ENCODE results near the gene JARID2.

The JARID2 gene

DNA sequence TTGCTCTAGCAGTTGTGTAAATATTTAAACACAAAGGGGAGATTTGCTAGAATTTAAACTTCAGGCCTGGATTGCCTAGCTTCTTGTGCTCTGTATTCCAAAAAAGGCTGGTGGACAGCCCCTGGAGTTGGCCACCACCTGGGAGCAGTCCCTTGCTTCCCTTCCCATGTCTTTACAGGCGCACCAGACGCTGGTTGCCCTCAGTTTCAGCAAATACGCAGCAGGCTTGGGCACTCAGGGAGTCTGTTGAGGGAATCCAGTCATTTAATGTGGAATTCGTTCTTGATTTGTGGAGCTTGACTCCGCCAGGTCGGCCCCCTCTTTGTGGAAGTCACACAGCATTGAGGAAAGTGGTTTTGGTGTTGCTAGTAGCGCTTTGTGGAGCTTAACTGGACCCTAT is 260.2 kb downstream of the JARID2 start:
- H3K36me3 ChIP-seq (ENCODE audit: insufficient read depth, low read length) = 0 out of 2 replicates have a peak, but pooled peaks cover 4% of the 10 kb centered on the region
- no peaks in the 10 kb centered on the region for H3K9me2 ChIP-seq (ENCODE audit: low read depth, low read length)
- H3F3A ChIP-seq (ENCODE audit: insufficient read depth, low read length) = no peaks in the 10 kb centered on the region
- TF ChIP-seq, protein P1, sequence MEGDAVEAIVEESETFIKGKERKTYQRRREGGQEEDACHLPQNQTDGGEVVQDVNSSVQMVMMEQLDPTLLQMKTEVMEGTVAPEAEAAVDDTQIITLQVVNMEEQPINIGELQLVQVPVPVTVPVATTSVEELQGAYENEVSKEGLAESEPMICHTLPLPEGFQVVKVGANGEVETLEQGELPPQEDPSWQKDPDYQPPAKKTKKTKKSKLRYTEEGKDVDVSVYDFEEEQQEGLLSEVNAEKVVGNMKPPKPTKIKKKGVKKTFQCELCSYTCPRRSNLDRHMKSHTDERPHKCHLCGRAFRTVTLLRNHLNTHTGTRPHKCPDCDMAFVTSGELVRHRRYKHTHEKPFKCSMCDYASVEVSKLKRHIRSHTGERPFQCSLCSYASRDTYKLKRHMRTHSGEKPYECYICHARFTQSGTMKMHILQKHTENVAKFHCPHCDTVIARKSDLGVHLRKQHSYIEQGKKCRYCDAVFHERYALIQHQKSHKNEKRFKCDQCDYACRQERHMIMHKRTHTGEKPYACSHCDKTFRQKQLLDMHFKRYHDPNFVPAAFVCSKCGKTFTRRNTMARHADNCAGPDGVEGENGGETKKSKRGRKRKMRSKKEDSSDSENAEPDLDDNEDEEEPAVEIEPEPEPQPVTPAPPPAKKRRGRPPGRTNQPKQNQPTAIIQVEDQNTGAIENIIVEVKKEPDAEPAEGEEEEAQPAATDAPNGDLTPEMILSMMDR (IDR thresholded peaks at IDR 0.05; ENCODE audit: low read length) = no peak
- TF ChIP-seq EZH2 (IDR thresholded peaks at IDR 0.05; ENCODE audit: borderline replicate concordance, low read length) = no peak
- no peaks in the 10 kb centered on the region for H4K20me1 ChIP-seq (ENCODE audit: insufficient read depth, low read length)
- H3K4me3 ChIP-seq (ENCODE audit: low read depth, low read length, poor library complexity, severe bottlenecking) = no peak overlapping the region
- H3K27ac ChIP-seq (ENCODE audit: low read depth, low read length, poor library complexity, severe bottlenecking) = no peak overlapping the region
- no peaks in the 10 kb centered on the region for H3K27me3 ChIP-seq (ENCODE audit: insufficient read depth, low read length)
- H3K9ac ChIP-seq (ENCODE audit: low read length) = no peak overlapping the region
- no peaks in the 10 kb centered on the region for H3K79me2 ChIP-seq (ENCODE audit: insufficient read depth, low read length)
- H3K4me1 ChIP-seq (ENCODE audit: insufficient read depth, low read length, severe bottlenecking) = no peaks in the 10 kb centered on the region
- H3K9me3 ChIP-seq (ENCODE audit: low read length) = no peaks in the 10 kb centered on the region
- H3K4me2 ChIP-seq (ENCODE audit: low read length) = no peak overlapping the region
- H2AFZ ChIP-seq (ENCODE audit: low read length) = no peak overlapping the region

GRCh38 chr6:15507221-15507620 is 261.4 kb downstream of the JARID2 start:
- no peak overlapping the region for H3K27ac ChIP-seq (ENCODE audit: low read depth, low read length, poor library complexity, severe bottlenecking)
- H3K79me2 ChIP-seq (ENCODE audit: insufficient read depth, low read length) = no peaks in the 10 kb centered on the region
- H3K36me3 ChIP-seq (ENCODE audit: insufficient read depth, low read length) = no peaks in the 10 kb centered on the region
- no peaks in the 10 kb centered on the region for H4K20me1 ChIP-seq (ENCODE audit: insufficient read depth, low read length)
- no peak overlapping the region for H2AFZ ChIP-seq (ENCODE audit: low read length)
- H3K9ac ChIP-seq (ENCODE audit: low read length) = no peak overlapping the region
- H3K9me2 ChIP-seq (ENCODE audit: low read depth, low read length) = no peaks in the 10 kb centered on the region
- H3K4me2 ChIP-seq (ENCODE audit: low read length) = no peak overlapping the region
- no peaks in the 10 kb centered on the region for H3F3A ChIP-seq (ENCODE audit: insufficient read depth, low read length)
- H3K9me3 ChIP-seq (ENCODE audit: low read length) = no peaks in the 10 kb centered on the region
- no peaks in the 10 kb centered on the region for H3K4me1 ChIP-seq (ENCODE audit: insufficient read depth, low read length, severe bottlenecking)
- H3K4me3 ChIP-seq (ENCODE audit: low read depth, low read length, poor library complexity, severe bottlenecking) = no peak overlapping the region
- TF ChIP-seq, protein P1 (IDR thresholded peaks at IDR 0.05; ENCODE audit: low read length) = no peak
- no peak for TF ChIP-seq EZH2 (IDR thresholded peaks at IDR 0.05; ENCODE audit: borderline replicate concordance, low read length)
- no peaks in the 10 kb centered on the region for H3K27me3 ChIP-seq (ENCODE audit: insufficient read depth, low read length)

DNA sequence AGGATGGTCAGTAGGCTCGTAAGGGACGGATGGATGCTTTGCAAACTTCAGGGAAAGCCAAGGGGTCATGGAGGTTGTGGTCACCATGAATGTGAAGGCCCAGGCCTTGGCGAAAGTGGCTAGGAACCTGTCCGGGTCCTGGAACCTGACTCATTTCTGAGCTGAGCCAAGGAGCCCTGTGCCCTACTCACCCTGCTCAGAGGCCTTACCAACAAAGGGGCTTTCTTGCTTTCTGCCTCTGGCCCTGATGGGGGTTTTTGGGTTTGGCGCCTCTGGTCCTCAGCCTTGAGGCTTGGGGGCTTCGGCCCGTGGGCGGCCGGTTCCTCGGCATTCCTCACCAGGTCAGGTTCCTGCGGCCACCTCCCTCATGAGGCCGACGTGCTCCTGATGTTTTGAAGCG is 261.9 kb downstream of the JARID2 start:
- H3K9me3 ChIP-seq (ENCODE audit: low read length) = no peaks in the 10 kb centered on the region
- no peak overlapping the region for H3K27ac ChIP-seq (ENCODE audit: low read depth, low read length, poor library complexity, severe bottlenecking)
- no peak overlapping the region for H3K9ac ChIP-seq (ENCODE audit: low read length)
- no peak overlapping the region for H3K4me2 ChIP-seq (ENCODE audit: low read length)
- no peaks in the 10 kb centered on the region for H3K4me1 ChIP-seq (ENCODE audit: insufficient read depth, low read length, severe bottlenecking)
- no peaks in the 10 kb centered on the region for H3F3A ChIP-seq (ENCODE audit: insufficient read depth, low read length)
- H3K36me3 ChIP-seq (ENCODE audit: insufficient read depth, low read length) = no peaks in the 10 kb centered on the region
- H3K4me3 ChIP-seq (ENCODE audit: low read depth, low read length, poor library complexity, severe bottlenecking) = no peak overlapping the region
- H3K27me3 ChIP-seq (ENCODE audit: insufficient read depth, low read length) = no peaks in the 10 kb centered on the region
- no peaks in the 10 kb centered on the region for H4K20me1 ChIP-seq (ENCODE audit: insufficient read depth, low read length)
- H3K9me2 ChIP-seq (ENCODE audit: low read depth, low read length) = no peaks in the 10 kb centered on the region
- no peak overlapping the region for H2AFZ ChIP-seq (ENCODE audit: low read length)
- no peak for TF ChIP-seq EZH2 (IDR thresholded peaks at IDR 0.05; ENCODE audit: borderline replicate concordance, low read length)
- TF ChIP-seq, protein P1 (IDR thresholded peaks at IDR 0.05; ENCODE audit: low read length) = no peak
- H3K79me2 ChIP-seq (ENCODE audit: insufficient read depth, low read length) = no peaks in the 10 kb centered on the region

All from OCI-LY1 (cell line).